Coronary artery (tissue), 2 donors: ENCODE measurements around the gene CKB.

Source experiments
- DNase-seq: peaks from one replicate; pipeline ENCODE4 v3.0.0-alpha.2; 2017; ENCODE audit warnings: low spot score
- H3K27ac ChIP-seq, 2 donors: fragments of 200-600 bp; sonication (generic); one replicate each; pipeline ENCODE4 v1.5.1; 2016 to 2019
- H3K4me3 ChIP-seq: fragments of 200-600 bp; sonication (generic); 2 replicates; pipeline ENCODE4 v1.5.1; 2016; ENCODE audit warnings: mild to moderate bottlenecking, moderate library complexity
- CTCF ChIP-seq: fragments of 200-600 bp; sonication (generic); IDR thresholded peaks from one replicate; pipeline ENCODE4 v1.5.1; 2019; ENCODE audit warnings: antibody characterized with exemption

CKB gene

GRCh38 chr14:103544388-103545218 lies 22.0 kb upstream of the CKB start:
- Histone ChIP-seq H3K4me3 (no peak overlapping the region), H3K27ac (peak overlapping the region in 1 of 2 donors; percentile 93)
- DNase-seq: no peak
- TF ChIP-seq CTCF: no peak

GRCh38 chr14:103543721-103544387 lies 21.2 kb upstream of the CKB start:
- no peak for TF ChIP-seq CTCF
- no peak for DNase-seq
- Histone ChIP-seq H3K27ac (peak overlapping the region in 1 of 2 donors; percentile 93), H3K4me3 (no peak overlapping the region)

GRCh38 chr14:103543140-103543539 lies 20.5 kb upstream of the CKB start:
- Histone ChIP-seq H3K4me3 (peak overlapping the region; percentile 26), H3K27ac (peak overlapping the region; percentile 72 to 93)
- no peak for DNase-seq
- TF ChIP-seq CTCF: no peak

GRCh38 chr14:103542605-103543088 lies 20.0 kb upstream of the CKB start:
- Histone ChIP-seq H3K27ac (peak overlapping the region; percentile 72 to 93), H3K4me3 (peak overlapping the region; percentile 26)
- TF ChIP-seq CTCF: no peak
- no peak for DNase-seq

- no peak for TF ChIP-seq CTCF
- no peak for DNase-seq
- H3K4me3 ChIP-seq: peak overlapping the region; percentile 26
- peak overlapping the region; percentile 72 to 93 for H3K27ac ChIP-seq
These were observed 19.3 kb upstream of the CKB start for GRCh38 chr14:103541709-103542604.

GRCh38 chr14:103540821-103541708 lies 18.4 kb upstream of the CKB start:
- Histone ChIP-seq H3K27ac (peak overlapping the region; percentile 72 to 93), H3K4me3 (no peak overlapping the region)
- DNase-seq: no peak
- no peak for TF ChIP-seq CTCF
